Measurements from ENCODE around the gene COL5A2.

Gene COL5A2

DNA sequence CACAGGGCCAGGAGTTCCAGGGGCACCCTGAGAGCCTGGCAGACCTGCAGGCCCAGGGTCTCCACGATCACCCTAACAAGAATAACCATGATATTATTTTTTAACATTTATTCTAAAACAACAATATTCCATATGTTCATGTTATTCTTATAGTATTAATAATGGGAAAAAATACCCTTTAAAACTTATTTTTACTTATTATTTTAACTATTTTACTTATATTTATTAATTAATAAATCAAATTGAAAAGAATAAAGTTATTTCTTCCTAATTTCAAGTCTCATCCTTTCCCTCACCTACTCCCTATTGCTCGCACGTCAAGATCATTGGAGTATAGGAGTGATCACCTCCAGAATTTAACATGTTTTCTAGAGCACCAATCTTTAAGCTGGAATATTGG lies 133.7 kb downstream of the COL5A2 start:
- DNase-seq, result no peak

DNA sequence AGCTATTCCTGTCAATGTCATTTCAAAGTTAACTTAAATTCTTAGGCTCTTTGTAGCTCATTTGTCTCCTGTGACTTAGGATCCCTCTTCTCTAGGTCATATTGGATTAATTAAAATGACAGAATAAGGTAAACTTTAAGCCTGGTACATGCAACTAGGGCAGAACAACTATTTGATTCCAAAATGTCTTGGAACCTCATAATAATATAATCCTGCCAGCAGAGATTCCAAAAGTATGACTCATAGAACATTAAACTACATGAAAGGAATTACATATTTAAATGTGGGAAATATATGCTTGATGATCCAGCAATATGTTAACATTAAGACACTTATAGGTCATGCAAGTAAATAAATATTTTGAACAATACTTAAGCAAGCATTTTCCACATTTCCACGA lies 142.0 kb downstream of the COL5A2 start:
- no peak for DNase-seq

DNA sequence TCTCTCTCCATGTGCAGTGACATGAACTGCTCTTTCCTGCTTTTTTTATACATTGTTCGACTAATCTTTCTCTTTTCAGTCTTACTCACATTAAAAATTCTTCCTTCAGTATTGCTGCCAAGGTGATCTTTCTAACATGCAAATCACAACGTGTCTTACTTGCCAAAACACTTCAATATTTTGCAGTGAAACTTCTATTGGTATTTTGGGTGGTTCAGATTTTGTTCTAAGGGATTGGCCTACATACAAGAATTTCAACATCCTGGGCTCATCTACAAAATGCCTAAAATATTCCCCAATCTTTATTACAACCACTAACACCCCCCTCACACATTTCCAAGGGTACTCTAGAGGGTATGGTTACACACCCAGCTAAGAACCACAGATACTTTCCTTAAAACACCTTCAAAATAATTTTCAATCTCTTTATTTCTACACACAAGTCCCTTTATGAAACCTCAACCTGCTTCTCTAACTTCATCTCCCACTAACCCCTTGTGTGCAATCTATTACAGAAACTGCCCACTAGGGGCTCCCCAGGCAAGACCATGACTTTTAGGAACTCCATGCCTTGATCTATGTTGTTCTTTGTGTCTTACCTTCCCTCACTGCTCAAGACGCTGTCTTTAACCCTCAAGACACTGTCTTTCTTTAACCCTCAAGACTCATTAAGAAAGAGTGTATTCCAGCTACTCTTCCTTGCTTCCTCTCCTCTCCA lies 154.5 kb downstream of the COL5A2 start:
- no peak for DNase-seq

DNA sequence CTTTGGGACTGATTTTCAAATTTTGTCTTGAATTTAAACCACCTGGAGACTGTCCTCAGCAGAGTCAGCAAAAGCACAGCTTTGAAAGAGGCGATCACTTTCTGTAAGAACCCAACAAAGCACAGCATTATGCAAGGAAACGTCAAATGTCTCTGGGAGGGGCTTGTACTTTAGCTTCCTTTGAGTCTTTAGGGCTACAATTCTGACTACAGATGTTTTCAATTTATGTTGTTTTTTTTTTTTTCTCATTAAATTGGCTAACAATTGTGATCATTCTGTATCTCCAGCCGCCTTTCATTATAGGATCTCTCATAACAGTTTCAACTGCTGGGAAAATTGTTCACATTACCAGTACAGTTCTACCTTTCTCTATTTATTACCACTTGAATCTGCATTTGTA lies 157.1 kb downstream of the COL5A2 start:
- DNase-seq, result no peak

DNA sequence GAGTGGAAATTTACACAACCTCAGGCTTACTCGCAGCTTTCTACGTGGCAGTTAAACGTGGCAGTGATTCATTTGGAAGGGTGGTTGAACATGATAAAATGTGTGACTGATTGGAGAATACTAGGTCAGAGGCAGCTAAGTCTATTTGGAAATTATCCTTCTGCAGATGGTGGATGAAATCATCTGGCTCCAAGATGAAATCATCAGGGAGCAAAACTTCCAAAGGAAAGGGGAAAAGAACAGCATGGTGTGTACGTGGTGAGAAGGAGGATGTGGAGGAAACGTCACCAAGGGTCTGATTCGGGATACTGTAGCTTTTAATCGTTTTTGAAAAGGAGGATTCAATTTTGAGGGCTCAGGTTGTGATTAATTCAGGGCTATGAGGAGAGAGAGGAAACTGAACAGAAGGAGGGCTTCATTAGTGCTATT lies 157.5 kb downstream of the COL5A2 start:
- DNase-seq, result no peak

DNA sequence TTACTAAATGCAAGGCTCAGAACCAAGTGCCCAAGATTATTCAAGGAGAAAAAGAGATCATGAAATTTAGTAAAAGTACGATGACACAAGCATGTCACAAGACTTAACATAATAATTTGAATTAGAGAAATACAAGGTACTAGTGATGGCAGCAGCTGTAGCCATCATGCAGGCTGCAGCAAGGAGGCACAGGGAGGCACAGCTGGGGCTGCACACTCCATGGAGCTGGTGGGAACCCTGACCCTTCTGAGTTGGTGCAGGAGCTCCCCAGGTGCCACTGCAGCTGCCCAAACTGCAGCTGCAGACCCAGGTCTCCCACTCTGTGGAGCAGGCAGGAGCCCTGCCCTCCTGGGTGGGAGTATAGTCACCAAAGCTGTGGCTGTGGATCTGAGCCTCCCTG lies 159.4 kb downstream of the COL5A2 start:
- DNase-seq, result no peak

DNA sequence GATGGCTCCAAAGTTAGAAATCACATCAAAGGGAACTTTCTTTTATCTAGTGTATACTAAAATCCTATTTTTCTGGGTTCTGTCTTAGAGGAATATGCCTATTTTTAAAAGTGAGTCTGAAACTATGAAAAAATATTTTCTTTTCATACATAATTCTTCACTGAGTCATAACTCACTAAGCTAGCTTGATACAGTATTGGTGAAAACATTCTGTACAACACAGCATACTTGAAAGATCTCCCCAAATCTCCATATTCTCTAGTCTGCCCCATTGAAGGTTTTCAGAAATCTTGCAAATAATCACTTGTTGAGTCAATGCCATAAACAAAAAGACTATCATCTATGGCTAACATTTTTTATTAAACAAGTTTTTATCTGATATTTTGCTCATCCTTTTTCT lies 160.9 kb downstream of the COL5A2 start:
- no peak for DNase-seq

DNA sequence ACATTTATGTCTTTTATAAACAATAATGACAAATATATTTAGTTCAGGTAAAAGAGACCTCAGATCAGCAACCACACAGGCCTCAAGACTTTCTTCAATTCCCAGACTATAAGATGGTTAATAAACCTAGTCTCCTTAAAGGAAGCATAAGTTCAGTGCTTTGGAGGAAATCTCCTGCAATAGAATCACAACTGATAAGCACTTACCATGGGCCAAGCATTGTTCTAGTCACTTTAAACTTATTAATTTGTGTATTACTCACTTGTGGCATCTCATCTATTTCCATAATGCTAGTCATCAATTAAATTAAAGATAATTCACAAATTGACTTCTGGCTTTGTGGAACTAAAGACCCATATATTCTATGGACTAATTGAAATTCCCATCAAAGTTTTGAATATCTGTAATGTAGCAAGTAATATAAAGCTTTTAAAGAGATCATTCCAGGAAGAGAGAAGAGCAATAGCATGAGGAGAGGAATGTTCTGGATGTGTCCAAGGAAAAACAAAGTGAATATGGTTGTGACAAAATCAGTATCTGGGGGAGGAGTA lies 163.2 kb downstream of the COL5A2 start:
- no peak for DNase-seq

DNA sequence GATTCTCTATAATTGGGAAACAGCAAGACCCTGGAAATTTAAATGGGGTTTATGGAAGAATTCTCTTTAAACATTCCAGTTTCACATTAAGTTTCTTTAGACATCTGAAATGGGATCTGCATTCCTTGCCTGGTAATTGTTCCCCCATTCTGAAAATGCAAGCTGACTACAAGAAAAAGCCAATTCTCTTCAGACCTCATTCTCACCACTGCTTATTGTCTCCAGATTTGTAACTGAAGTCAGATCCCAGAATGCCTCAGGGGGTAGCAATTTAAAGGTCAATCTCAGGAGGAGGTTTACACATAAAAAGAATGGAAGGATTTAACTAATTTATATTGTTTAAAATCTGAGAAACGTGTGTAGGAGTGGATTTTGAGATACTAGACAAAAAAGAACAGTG lies 164.2 kb downstream of the COL5A2 start:
- no peak for DNase-seq

DNA sequence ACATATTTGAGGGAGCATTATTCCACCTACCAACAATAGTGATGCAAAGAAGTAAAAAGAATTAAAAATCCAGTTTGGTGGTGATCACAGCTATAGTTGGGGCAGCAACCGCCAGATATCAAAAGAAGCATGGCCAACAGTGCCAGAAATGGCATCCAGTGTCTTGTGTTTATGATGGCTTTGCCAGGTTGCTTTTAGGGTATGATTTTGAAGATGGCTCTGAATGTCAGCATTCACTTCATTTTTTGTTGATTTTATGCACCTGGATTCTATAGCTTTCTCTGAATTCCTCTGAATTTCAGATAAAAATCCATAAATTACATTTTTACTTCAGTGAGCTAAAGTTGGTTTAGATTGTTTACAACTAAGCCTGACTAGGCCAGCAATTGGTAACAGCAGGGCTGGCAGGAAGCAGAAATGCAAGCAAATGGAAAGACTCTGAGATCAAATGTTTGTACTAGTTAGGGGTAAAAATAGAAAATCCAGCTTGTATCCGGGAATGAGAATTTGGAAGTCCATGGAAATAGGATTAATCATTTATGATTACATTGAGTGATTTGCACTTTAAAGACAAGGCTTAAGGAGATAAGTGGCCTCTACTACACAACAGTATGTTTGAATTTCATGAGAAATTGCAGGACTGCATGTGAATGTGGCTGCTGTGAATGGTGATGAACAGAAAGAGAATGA lies 165.0 kb downstream of the COL5A2 start:
- DNase-seq, result no peak

DNA sequence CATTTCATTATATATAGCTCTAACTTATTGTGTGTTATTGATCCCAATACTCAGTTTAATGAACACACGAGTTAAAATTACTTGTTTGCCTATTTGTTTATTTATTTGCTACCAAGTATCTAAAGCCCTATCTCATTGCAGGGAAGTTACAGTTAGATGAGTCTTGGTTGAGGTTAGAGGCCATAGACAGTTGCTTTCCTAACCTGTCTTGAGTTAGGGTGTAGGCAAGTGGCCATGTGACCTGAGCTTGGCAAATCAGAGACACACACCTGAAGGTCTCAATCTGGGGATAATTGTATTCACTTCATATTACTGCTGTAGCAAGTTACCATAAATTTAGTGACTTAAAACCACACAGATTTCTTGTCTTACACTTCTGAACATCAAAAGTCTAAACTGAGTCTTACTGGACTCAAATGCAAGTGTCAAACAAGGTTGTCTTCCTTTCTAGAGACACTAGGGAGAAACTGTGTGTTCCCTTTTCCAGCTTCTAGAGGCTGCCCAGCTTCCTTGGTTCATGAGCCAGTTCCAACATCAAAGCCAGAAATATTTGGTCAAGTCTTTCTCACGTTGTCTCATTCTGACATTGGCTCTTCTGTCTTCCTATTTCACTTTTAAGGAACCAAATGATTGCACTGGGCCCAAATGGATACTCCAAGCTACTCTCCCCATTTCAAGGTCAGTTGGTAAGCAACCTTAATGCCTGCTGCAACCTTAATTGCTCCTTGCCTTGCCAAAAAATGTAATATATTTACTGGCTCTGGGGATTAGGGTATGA lies 165.7 kb downstream of the COL5A2 start:
- DNase-seq, result no peak

DNA sequence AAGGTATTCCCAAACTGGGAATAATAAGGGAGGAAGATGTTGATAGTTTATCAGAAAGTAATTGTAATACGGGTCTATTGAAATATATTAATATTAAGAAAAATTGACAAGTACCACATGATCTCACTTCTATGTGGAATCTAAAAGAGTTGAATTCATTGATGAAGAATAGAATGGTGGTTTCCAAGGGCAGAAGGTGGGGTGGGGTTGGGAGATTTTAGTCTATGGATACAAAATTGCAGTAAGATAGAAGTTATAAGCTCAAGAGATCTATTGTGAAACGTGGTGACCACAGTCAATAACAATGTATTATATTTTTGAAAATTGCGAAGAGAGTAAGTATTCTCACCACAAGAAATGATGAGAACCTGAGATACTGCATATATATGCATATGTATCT lies 166.5 kb downstream of the COL5A2 start:
- DNase-seq, result no peak

DNA sequence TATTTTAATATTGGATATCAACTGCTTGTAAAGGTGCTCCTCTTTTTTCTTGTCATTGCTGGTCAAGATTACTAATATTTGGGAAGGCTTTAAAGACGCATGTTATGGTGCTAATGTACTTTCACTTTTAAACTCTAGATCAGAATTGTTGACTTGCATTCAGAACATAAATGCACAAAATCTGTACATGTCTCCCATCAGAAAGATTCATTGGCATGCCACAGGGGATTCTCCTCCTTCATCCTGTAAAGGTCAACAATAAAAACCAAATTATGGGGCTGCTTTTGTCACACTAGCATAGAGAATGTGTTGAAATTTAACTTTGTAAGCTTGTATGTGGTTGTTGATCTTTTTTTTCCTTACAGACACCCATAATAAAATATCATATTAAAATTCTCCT lies 167.2 kb downstream of the COL5A2 start:
- no peak for DNase-seq

DNA sequence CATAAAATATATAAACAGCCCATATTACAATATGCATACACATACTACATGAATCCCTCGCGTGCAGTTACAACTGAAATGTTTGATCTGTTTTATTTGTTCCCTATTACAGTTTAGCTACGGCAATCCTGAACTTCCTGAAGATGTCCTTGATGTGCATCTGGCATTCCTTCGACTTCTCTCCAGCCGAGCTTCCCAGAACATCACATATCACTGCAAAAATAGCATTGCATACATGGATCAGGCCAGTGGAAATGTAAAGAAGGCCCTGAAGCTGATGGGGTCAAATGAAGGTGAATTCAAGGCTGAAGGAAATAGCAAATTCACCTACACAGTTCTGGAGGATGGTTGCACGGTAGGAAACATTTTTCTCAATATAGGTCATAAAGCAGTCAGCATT lies 169.0 kb downstream of the COL5A2 start:
- DNase-seq, result no peak

DNA sequence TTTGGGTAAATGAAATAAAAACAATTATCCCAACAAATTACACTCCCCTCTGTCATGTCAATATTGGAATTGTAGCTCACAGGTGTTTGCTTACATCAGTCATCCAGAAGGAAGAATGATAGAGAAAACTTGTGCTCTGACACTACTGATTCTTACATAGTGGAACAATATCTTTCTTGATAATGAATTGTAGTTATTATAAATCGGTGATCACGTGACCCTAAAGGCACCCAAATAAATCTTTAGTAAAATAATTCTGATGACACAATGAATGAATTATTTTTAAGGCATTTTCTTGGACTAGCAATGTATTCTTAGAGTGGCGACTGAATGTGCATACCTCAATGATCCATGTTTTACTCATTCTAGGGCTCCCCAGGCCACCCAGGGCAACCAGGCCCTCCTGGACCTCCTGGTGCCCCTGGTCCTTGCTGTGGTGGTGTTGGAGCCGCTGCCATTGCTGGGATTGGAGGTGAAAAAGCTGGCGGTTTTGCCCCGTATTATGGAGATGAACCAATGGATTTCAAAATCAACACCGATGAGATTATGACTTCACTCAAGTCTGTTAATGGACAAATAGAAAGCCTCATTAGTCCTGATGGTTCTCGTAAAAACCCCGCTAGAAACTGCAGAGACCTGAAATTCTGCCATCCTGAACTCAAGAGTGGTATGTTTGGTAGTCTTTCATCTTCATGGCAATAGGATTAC lies 170.9 kb downstream of the COL5A2 start:
- DNase-seq, result no peak

DNA sequence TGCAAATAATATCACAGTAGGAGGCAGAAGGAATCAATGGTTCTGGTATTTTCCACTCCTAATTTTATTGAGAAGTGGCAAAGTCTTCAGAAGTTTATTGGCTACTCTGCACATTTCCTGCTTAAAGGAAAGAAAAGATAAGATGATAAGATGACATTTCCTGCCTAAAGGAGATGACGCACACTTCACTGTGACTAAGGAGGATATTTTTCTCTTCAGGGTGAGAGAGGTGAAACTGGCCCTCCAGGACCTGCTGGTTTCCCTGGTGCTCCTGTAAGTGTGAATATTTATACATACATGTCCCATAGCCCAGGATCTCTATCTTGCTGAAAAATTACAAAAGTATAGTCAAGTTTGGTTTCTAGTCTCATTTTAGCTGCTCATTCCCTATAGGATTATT lies 177.5 kb downstream of the COL5A2 start:
- DNase-seq, result no peak

DNA sequence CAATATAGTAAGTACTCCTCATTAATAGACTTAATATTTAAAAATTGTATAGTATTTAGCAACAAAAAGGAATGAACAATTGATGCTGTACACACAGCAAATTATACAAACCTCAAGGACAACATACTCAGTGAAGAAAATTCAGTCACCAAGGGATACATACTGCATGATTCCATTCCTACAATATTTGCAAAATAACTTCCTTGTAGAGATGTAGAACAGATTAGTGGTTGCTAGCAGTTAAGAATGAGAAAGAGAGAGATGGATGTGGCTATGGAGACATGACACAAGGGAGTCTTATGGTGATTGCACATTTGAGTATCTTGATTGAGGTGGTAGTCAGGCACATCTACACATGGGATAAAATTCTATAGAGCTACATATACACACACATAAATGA lies 179.3 kb downstream of the COL5A2 start:
- DNase-seq, result no peak

DNA sequence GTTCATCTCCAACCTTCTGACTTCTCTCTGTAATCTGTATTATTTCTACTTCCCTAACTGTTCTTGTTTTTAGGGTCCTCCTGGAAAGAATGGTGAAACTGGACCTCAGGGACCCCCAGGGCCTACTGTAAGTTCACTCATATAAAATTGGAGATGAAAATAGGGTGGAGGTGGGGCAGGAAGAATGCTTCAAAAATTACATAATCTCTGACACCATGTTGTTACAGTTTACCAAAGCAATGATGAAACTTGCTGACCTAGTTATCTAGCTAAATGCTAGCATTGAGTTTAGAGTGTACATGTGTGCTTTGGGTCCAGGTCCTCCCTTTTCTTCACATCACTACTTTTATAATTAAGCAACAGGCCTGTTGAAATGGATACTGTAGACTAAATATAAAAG lies 182.3 kb downstream of the COL5A2 start:
- DNase-seq, result no peak

DNA sequence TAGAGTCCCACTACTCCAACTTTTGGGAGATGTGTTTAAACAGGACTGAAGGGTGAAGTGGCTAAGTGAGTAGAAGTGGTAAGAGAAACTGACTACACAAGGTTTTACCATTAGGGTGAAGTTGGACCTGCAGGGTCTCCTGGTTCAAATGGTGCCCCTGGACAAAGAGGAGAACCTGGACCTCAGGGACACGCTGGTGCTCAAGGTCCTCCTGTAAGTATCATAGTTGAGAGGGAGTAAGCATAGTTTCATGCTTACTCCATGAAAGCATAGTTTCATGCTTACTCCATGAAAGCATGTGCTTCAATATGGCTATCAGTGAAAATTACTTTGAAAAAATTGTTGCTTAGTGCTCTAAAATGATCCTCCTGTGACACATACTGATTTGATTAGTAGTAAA lies 186.3 kb downstream of the COL5A2 start:
- DNase-seq, result no peak

DNA sequence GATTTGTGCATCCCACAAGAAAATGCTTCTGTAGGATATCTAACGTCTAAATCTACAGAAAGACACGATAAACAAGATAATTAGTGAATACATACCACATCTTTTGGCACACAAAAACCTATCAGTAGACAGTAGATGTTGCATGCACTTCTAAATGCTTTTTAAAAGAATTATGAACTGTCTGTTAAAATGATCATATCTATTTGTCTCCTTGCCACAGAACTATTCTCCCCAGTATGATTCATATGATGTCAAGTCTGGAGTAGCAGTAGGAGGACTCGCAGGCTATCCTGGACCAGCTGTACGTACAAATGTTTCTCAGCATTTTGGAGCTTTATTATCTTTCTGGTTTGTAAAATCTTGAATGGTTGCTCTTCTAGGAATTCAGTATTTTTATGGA lies 192.7 kb downstream of the COL5A2 start:
- DNase-seq, result no peak

DNA sequence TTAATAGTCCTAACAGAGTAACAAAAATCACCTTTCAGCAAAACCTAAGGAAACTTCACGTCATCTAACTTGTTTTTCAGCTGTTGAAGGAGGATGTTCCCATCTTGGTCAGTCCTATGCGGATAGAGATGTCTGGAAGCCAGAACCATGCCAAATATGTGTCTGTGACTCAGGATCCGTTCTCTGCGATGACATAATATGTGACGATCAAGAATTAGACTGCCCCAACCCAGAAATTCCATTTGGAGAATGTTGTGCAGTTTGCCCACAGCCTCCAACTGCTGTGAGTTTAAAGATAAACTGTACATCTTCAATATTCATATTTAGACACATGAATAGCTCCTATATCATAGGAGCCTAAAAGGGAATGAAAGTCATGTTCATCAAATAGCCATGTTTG lies 194.9 kb downstream of the COL5A2 start:
- DNase-seq, result no peak

DNA sequence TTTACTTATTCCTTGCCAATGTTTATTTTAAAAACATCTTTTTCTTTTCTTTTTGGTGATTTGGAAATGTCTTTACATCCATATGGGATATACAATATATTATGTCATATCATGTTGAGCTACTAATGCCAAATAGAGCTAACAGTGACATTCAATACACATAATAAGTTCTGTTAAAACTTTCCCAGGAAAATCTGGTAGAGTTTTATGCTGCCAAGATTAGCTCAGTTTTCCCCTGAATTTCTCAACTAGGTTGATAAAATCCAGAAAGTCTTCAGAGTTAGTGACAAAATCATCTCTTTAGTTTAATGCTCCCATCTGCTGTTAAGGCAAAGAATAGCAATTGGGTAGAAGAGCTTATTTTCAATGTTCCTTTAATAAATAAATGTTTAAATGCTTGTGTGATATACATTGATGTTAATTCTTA lies 195.5 kb downstream of the COL5A2 start:
- no peak for DNase-seq

DNA sequence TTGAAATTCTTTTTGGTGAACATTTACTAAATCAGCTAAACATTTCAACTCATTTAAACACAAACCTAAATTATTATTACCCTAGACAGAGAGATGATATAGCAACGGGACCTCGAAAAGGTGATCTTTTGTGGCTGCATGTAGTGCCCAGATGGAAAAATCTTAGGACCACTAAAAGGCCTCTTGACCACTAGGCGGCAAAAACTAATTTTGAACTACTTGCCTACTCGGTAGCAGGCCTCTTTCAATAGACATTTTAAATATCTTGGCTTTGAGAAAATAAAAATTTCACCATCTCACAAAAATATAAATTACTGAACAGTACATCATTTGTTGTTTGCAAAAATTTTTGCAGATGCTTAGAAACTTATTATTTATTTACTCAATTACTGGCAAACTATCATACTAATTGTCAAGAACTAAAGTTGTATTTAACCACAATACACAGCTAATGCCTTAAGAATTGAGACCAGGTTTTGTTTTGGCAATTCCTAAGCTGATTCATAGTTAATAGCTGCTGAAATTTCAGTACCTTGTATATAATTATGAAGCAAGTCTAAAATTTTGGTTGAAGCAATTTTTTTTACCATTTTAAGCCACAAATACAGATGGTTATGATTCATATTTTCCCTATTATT lies 196.0 kb downstream of the COL5A2 start:
- DNase-seq, result no peak

All from CD4-positive, alpha-beta T cell treated with Interleukin-1 beta for 1 hour (primary cell).